GM13977 (cell line): ENCODE results near the gene DCDC2C.

Experiments
- DNase-seq: peaks from one replicate; pipeline ENCODE4 v3.0.0; 2012; ENCODE audit warnings: low spot score
- in situ Hi-C: fragments of 300-500 bp; cut with MboI; formaldehyde crosslinking; loops from one replicate; pipeline ENCODE4 v1.12.0; 2022; ENCODE audit warnings: low sequenced_read_pairs, low pct_unique_long_range_greater_than_20kb, mixed read lengths, inconsistent platforms; ENCODE audit not compliant: unreplicated experiment
- TF ChIP-seq, protein P1 (sequence below): IDR thresholded peaks from 2 replicates; pipeline ENCODE4 v1.5.1; 2012; ENCODE audit warnings: mild to moderate bottlenecking, control low read depth; ENCODE audit not compliant: insufficient read depth; ENCODE audit errors: extremely low read depth, missing control alignments

DCDC2C gene

DNA sequence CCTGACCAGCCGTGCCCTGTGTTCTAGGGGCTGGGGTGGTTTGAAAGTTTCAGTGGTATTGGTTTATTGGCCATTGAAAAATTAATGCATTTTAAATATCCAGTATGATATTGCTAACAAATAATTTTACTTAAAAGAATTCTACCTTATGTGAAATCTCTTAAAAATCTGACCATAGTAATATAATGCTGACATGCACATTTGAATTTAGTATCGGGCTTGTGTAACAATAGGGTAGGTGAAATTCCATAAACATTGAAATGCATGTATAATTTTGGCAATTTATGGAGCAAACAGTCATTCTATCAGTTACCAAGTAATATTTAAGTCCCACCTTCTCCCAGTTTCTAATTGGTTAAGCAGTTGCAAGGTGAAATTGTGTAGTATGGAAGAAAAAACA is 170.5 kb downstream of the DCDC2C start:
- in situ Hi-C loops = no loop called here
- no peak for DNase-seq
- TF ChIP-seq, protein P1, sequence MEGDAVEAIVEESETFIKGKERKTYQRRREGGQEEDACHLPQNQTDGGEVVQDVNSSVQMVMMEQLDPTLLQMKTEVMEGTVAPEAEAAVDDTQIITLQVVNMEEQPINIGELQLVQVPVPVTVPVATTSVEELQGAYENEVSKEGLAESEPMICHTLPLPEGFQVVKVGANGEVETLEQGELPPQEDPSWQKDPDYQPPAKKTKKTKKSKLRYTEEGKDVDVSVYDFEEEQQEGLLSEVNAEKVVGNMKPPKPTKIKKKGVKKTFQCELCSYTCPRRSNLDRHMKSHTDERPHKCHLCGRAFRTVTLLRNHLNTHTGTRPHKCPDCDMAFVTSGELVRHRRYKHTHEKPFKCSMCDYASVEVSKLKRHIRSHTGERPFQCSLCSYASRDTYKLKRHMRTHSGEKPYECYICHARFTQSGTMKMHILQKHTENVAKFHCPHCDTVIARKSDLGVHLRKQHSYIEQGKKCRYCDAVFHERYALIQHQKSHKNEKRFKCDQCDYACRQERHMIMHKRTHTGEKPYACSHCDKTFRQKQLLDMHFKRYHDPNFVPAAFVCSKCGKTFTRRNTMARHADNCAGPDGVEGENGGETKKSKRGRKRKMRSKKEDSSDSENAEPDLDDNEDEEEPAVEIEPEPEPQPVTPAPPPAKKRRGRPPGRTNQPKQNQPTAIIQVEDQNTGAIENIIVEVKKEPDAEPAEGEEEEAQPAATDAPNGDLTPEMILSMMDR = no peak

DNA sequence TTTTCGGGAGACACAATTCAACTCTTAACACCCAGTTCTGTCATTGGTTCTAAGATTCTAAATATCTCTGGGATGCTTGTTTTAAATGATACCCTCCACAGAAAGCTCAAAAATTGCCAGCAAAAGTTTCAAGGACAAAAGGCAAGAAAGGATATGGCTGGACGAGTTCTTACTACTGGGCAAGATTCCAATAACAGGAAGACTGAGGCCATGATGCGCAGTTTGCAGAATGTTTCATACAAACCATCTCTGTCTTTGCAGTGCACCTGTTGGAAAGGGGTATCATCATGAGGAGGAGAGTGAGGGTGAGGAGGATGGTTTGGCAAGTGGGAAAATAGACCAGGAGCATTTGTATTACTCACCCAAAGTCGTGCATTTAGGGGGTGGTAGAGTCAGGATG is 172.8 kb downstream of the DCDC2C start:
- DNase-seq = no peak
- in situ Hi-C loops = no loop called here
- TF ChIP-seq, protein P1 = no peak

DNA sequence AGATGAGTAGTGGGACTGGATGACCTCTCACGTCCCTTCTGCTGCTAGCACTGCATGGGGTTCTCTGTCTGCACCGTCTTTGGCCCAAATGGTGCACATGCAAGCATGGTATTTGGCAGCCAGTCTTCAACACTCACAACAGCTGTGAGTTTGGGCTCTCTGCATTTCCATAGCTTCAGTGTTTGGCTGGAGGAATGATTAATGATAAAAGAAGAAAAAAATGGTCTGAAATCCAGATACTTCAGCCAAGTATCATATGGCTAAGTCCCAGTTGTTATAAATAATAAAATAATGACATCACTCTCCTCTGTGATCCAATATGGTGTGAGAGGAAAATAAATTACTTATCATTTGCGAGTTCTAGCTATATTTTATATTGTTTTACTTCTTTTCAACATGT is 173.3 kb downstream of the DCDC2C start:
- no peak for DNase-seq
- TF ChIP-seq, protein P1 = no peak
- in situ Hi-C loops = no loop called here

DNA sequence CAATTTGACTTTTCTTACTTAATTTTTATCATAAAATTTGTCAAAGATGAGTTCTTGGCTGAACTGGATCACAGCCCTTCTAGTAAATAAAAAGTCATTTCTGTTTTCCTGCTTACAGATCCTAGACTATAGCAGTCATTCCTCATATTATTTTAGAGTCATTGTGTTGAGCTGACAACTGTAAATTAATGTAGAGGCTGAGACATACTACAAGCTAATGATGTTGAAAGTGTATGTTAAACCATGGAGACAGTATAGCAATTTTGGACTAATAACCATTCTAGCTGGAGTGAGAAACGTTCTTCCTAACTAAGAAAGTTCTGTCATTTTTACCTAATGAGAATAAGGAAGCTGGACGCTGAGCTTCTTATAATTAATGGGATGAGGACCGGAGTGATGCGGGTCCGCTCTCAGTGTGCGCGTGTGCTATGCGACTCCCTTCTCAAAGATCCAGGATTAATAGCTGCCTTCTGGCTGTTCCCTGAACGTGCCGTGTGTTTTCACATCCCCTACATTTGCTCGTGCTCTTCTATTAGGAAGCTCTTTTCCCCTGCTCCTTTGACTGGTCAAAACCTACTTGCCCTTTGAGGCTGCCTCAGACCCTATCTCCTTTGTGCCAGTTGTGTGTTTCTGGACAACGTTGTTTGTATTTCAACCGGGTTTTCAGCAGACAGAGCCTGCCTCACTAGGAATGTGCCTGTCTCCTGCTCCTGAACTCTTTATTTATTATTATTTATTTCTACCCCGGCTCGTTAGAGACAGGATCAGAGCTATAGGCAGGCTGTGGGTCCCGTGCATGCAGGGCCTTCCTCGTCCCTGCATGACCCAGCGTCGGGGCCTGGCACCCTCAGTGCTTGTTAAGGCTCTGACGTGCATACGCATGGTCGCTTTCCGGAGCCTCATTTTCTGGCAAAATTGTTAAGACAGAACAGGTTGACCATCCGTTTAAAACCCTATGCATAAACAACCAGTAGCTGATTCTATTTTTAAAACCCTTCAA is 182.6 kb downstream of the DCDC2C start:
- in situ Hi-C loops = no loop called here
- DNase-seq = no peak
- TF ChIP-seq, protein P1 = no peak

DNA sequence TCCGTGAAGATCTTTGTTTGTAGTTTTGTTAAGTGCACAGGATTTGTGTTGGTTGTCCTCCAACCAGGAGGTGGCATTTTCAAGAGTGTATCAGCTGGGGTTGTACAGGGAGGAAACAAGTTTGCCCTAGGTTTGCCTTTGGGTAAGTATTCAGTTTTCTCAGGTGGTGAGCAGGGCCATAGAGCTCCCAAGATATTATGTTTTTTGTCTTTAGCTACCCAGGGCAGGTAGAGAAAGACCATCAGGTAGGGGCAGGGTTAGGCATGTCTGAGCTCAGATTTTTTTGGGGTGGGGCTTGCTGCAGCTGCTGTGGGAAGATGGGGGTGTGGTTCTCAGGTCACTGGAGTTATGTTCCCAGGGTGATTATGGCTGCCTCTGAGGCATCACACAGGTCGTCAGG is 191.6 kb downstream of the DCDC2C start:
- in situ Hi-C loops = no loop called here
- DNase-seq = no peak
- TF ChIP-seq, protein P1 = no peak
